ENCODE measurements around the gene TMEM114. TPM values are rescaled to one million over a fixed set of nuclear protein-coding genes. Genes with fewer than 3 reads are reported as not detected.

TMEM114 gene
- polyA plus RNA-seq, 6 donors from 2014 or later = not detected

- peak overlapping the region; percentile 87 to 96 (median 93) for H3K4me3 Mint-ChIP-seq
- no peaks in the 10 kb centered on the region for H3K9me3 Mint-ChIP-seq
- H3K27ac Mint-ChIP-seq = peak overlapping the region in 5 of 6 donors; percentile 47 to 94 (median 85)
- peaks cover 9 to 20% (median 12%) of the 10 kb centered on the region in 3 donors for H3K4me1 Mint-ChIP-seq
- H3K36me3 Mint-ChIP-seq = peaks cover 5 to 7% of the 10 kb centered on the region in 2 donors
- ATAC-seq (ENCODE audit: low read depth in 2 of 2) (no peak), DNase-seq (no peak)
- peaks cover 3 to 21% (median 14%) of the 10 kb centered on the region in 3 donors for H3K27me3 Mint-ChIP-seq
Measured at GRCh38 chr16:8622315-8622656, 32.0 kb upstream of the TMEM114 start.

GRCh38 chr16:8621572-8622314, 31.4 kb upstream of the TMEM114 start, which contains the start of gene METTL22:
METTL22 (plus strand) TSS chr16:8621698; CDS start chr16:8625666, 3,968 bp downstream.
- peak within 1 kb of the TSS; percentile 54 to 94 (median 86) for H3K27ac Mint-ChIP-seq
- peak; percentile 97 to 98 for ATAC-seq (ENCODE audit: low read depth in 2 of 2)

GRCh38 chr16:8621222-8621571, 30.9 kb upstream of the TMEM114 start:
- peaks cover 4 to 20% (median 12%) of the 10 kb centered on the region in 3 donors for H3K4me1 Mint-ChIP-seq
- H3K4me3 Mint-ChIP-seq = peak overlapping the region; percentile 87 to 96 (median 93)
- H3K9me3 Mint-ChIP-seq = no peaks in the 10 kb centered on the region
- no peaks in the 10 kb centered on the region for H3K36me3 Mint-ChIP-seq
- peak overlapping the region in 4 of 6 donors; percentile 42 to 85 (median 54) for H3K27ac Mint-ChIP-seq
- no peak for DNase-seq
- H3K27me3 Mint-ChIP-seq = peaks cover 6 to 27% (median 14%) of the 10 kb centered on the region in 3 donors
- no peak for ATAC-seq (ENCODE audit: low read depth in 2 of 2)

More at GRCh38 chr16:8621572-8622314, 31.4 kb upstream of the TMEM114 start, which contains the start of gene METTL22:
- H3K4me1 Mint-ChIP-seq = peaks cover 4 to 20% (median 12%) of the 10 kb centered on the region in 3 donors
- peaks cover 0 to 2% of the 10 kb centered on the region in 2 donors for H3K36me3 Mint-ChIP-seq
- H3K4me3 Mint-ChIP-seq = peak within 1 kb of the TSS; percentile 87 to 96 (median 93)
- peak; percentile 91 for DNase-seq
- H3K27me3 Mint-ChIP-seq = peaks cover 3 to 21% (median 14%) of the 10 kb centered on the region in 3 donors
- H3K9me3 Mint-ChIP-seq = no peaks in the 10 kb centered on the region

- H3K27me3 Mint-ChIP-seq = peaks cover 8 to 30% (median 14%) of the 10 kb centered on the region in 3 donors
- ATAC-seq (ENCODE audit: low read depth in 2 of 2) = no peak
- peak overlapping the region in 1 of 6 donors; percentile 11 for H3K27ac Mint-ChIP-seq
Measured at GRCh38 chr16:8620535-8620934, 30.2 kb upstream of the TMEM114 start.

GRCh38 chr16:8619671-8620370, 29.5 kb upstream of the TMEM114 start:
- ATAC-seq (ENCODE audit: low read depth in 2 of 2) = no peak
- H3K4me3 Mint-ChIP-seq = peak overlapping the region in 2 of 8 donors; percentile 89 to 96

More at GRCh38 chr16:8620535-8620934, 30.2 kb upstream of the TMEM114 start:
- no peak for DNase-seq
- Mint-ChIP-seq H3K4me1 (peaks cover 4 to 20% (median 8%) of the 10 kb centered on the region in 3 donors), H3K4me3 (peak overlapping the region; percentile 87 to 96 (median 93)), H3K36me3 (no peaks in the 10 kb centered on the region), H3K9me3 (no peaks in the 10 kb centered on the region)

GRCh38 chr16:8614435-8615029, 24.2 kb upstream of the TMEM114 start:
- DNase-seq = no peak
- Mint-ChIP-seq H3K9me3 (no peaks in the 10 kb centered on the region), H3K36me3 (no peaks in the 10 kb centered on the region), H3K27me3 (peaks cover 31 to 59% (median 50%) of the 10 kb centered on the region in 3 donors), H3K4me1 (no peaks in the 10 kb centered on the region), H3K4me3 (no peak overlapping the region), H3K27ac (no peak overlapping the region)
- no peak for ATAC-seq (ENCODE audit: low read depth in 2 of 2)

More at GRCh38 chr16:8619671-8620370, 29.5 kb upstream of the TMEM114 start:
- Mint-ChIP-seq H3K4me1 (peaks cover 4 to 18% (median 7%) of the 10 kb centered on the region in 3 donors), H3K27me3 (peaks cover 8 to 36% (median 17%) of the 10 kb centered on the region in 3 donors), H3K36me3 (no peaks in the 10 kb centered on the region), H3K9me3 (no peaks in the 10 kb centered on the region), H3K27ac (no peak overlapping the region)
- DNase-seq = no peak

GRCh38 chr16:8611886-8612600, 21.7 kb upstream of the TMEM114 start:
- Mint-ChIP-seq H3K27me3 (peaks cover 48 to 55% (median 48%) of the 10 kb centered on the region in 3 donors), H3K36me3 (no peaks in the 10 kb centered on the region), H3K9me3 (peaks cover 0 to 5% (median 0%) of the 10 kb centered on the region in 7 donors), H3K4me1 (no peaks in the 10 kb centered on the region), H3K27ac (no peak overlapping the region), H3K4me3 (no peak overlapping the region)
- ATAC-seq (ENCODE audit: low read depth in 2 of 2) = no peak
- DNase-seq = no peak

GRCh38 chr16:8611122-8611521, 20.8 kb upstream of the TMEM114 start:
- Mint-ChIP-seq H3K27me3 (peaks cover 50 to 56% (median 54%) of the 10 kb centered on the region in 3 donors), H3K27ac (no peak overlapping the region), H3K4me3 (no peak overlapping the region), H3K9me3 (peaks cover 0 to 5% (median 2%) of the 10 kb centered on the region in 7 donors), H3K36me3 (no peaks in the 10 kb centered on the region), H3K4me1 (no peaks in the 10 kb centered on the region)
- ATAC-seq (ENCODE audit: low read depth in 2 of 2) (no peak), DNase-seq (no peak)

GRCh38 chr16:8607214-8607613, 16.9 kb upstream of the TMEM114 start:
- ATAC-seq (ENCODE audit: low read depth in 2 of 2) = no peak
- Mint-ChIP-seq H3K9me3 (peaks cover 0 to 8% (median 3%) of the 10 kb centered on the region in 7 donors), H3K27ac (no peak overlapping the region), H3K36me3 (no peaks in the 10 kb centered on the region), H3K27me3 (peaks cover 51 to 64% (median 55%) of the 10 kb centered on the region in 3 donors), H3K4me1 (no peaks in the 10 kb centered on the region), H3K4me3 (no peak overlapping the region)
- no peak for DNase-seq

- ATAC-seq (ENCODE audit: low read depth in 2 of 2) (no peak), DNase-seq (no peak)
- Mint-ChIP-seq H3K27me3 (peaks cover 50 to 68% (median 63%) of the 10 kb centered on the region in 3 donors), H3K9me3 (peaks cover 1 to 14% (median 5%) of the 10 kb centered on the region in 7 donors), H3K4me1 (no peaks in the 10 kb centered on the region), H3K4me3 (no peak overlapping the region), H3K36me3 (peaks cover 0 to 8% of the 10 kb centered on the region in 2 donors), H3K27ac (no peak overlapping the region)
Measured at GRCh38 chr16:8605554-8605953, 15.2 kb upstream of the TMEM114 start.

GRCh38 chr16:8600144-8600775, 9.9 kb upstream of the TMEM114 start:
- no peak overlapping the region for H3K4me3 Mint-ChIP-seq

GRCh38 chr16:8596581-8596980, 6.3 kb upstream of the TMEM114 start:
- ATAC-seq (ENCODE audit: low read depth in 2 of 2) = no peak
- no peak for DNase-seq
- Mint-ChIP-seq H3K4me1 (no peaks in the 10 kb centered on the region), H3K4me3 (no peak overlapping the region), H3K36me3 (peaks cover 1 to 3% of the 10 kb centered on the region in 2 donors), H3K27me3 (peaks cover 15 to 30% (median 17%) of the 10 kb centered on the region in 3 donors), H3K27ac (peak overlapping the region in 1 of 6 donors; percentile 34), H3K9me3 (peaks cover 0 to 4% (median under 1%) of the 10 kb centered on the region in 7 donors)

More at GRCh38 chr16:8600144-8600775, 9.9 kb upstream of the TMEM114 start:
- H3K4me1 Mint-ChIP-seq = no peaks in the 10 kb centered on the region
- DNase-seq (no peak), ATAC-seq (ENCODE audit: low read depth in 2 of 2) (no peak)
- H3K27me3 Mint-ChIP-seq = peaks cover 31 to 44% (median 40%) of the 10 kb centered on the region in 3 donors
- peaks cover 0 to 9% (median 4%) of the 10 kb centered on the region in 7 donors for H3K9me3 Mint-ChIP-seq
- no peak overlapping the region for H3K27ac Mint-ChIP-seq
- H3K36me3 Mint-ChIP-seq = peaks cover 3 to 8% of the 10 kb centered on the region in 2 donors

All from naive B cell (primary cell).